K562 (cell line): ENCODE measurements around the gene THBS2. TPM values are rescaled to one million over a fixed set of nuclear protein-coding genes. Genes with fewer than 3 reads are reported as not detected.

Experiments
- BRF1 ChIP-seq: IDR thresholded peaks from 3 replicates; pipeline ENCODE4 v1.6.1; 2011; ENCODE audit warnings: borderline replicate concordance, mild to moderate bottlenecking; ENCODE audit not compliant: insufficient read length; ENCODE audit errors: extremely low read depth
- CREM ChIP-seq: IDR thresholded peaks from 2 replicates; pipeline ENCODE4 v1.6.1; 2014; ENCODE audit warnings: antibody characterized with exemption, low read depth
- EP300 ChIP-seq: IDR thresholded peaks from 2 replicates; pipeline ENCODE4 v1.6.1; 2012; ENCODE audit warnings: low read length, improper control_type of control experiment
- ERF ChIP-seq: fragments of 450-650 bp; formaldehyde crosslinking; IDR thresholded peaks from 2 replicates; pipeline ENCODE4 v1.4.0; 2020; ENCODE audit warnings: mild to moderate bottlenecking, mixed read lengths
- ESRRA ChIP-seq: fragments of 450-650 bp; IDR thresholded peaks from 2 replicates; pipeline ENCODE4 v1.6.1; 2014; ENCODE audit warnings: low read depth, mild to moderate bottlenecking, moderate library complexity, borderline replicate concordance
- KLF16 ChIP-seq: IDR thresholded peaks from 2 replicates; pipeline ENCODE4 v1.6.1; 2016; ENCODE audit warnings: antibody characterized with exemption
- MED1 ChIP-seq: sonication (generic); formaldehyde crosslinking; IDR thresholded peaks from 2 replicates; pipeline ENCODE4 v1.8.1; 2023; ENCODE audit warnings: missing genetic modification reagents, borderline replicate concordance
- MITF ChIP-seq: IDR thresholded peaks from 2 replicates; pipeline ENCODE4 v1.6.1; 2014; ENCODE audit warnings: antibody characterized with exemption
- POLR2G ChIP-seq: fragments of 200-400 bp; formaldehyde crosslinking; IDR thresholded peaks from 2 replicates; pipeline ENCODE4 v1.6.1; 2017; ENCODE audit warnings: low read depth, mild to moderate bottlenecking, antibody characterized with exemption, low read length, moderate library complexity
- SMAD3 ChIP-seq: fragments of 450-650 bp; formaldehyde crosslinking; conservative IDR thresholded peaks from 2 replicates; pipeline ENCODE4 v1.4.0; 2020; ENCODE audit warnings: mild to moderate bottlenecking
- SMARCB1 ChIP-seq: IDR thresholded peaks from 2 replicates; pipeline ENCODE4 v1.6.1; 2011; ENCODE audit warnings: improper control_type of control experiment, low read depth; ENCODE audit not compliant: insufficient read length
- SP1 ChIP-seq: sonication (generic); formaldehyde crosslinking; IDR thresholded peaks from 2 replicates; pipeline ENCODE4 v1.8.1; 2022; ENCODE audit warnings: mild to moderate bottlenecking, missing genetic modification reagents
- STAG1 ChIP-seq: sonication (generic); formaldehyde crosslinking; IDR thresholded peaks from 2 replicates; pipeline ENCODE4 v1.5.0; 2020; ENCODE audit warnings: missing genetic modification reagents, borderline replicate concordance
- U2AF1 ChIP-seq: fragments of 200-400 bp; formaldehyde crosslinking; optimal IDR thresholded peaks from 2 replicates; pipeline ENCODE3; 2017; ENCODE audit warnings: mild to moderate bottlenecking, low read depth, low read length, moderate library complexity
- ZBTB26 ChIP-seq: fragments of 450-650 bp; formaldehyde crosslinking; IDR thresholded peaks from 2 replicates; pipeline ENCODE4 v1.4.0; 2022; ENCODE audit warnings: missing genetic modification characterization
- ZNF253 ChIP-seq: fragments of 250-450 bp; sonication (Bioruptor Pico); conservative IDR thresholded peaks from 2 replicates; pipeline ENCODE4 v1.6.1; 2021; ENCODE audit warnings: mild to moderate bottlenecking
- polyA plus RNA-seq, 8 experiments: library from polyadenylated mRNA; depleted of rRNA in 4 of 8; stranded (reverse) in 5 of 8; unstranded in 3 of 8; fragments of >200 nt; fragmentation: Nextera tagmentation in 2 of 8; fragmentation: Illumina TruSeq in 1 of 8; extraction: Ambion mirVana in 2 of 8; extraction: Trizol in 1 of 8; gene quantifications; 2 replicates each; pipeline versions ENCODE4 v1.2.1 to v1.2.3, GENCODE V29; 2011 to 2014; ENCODE audit warnings: inconsistent platforms in 1 of 8, missing spikeins in 1 of 8
- total RNA-seq, 7 experiments: library from RNA; depleted of rRNA in 6 of 7; stranded (reverse); fragments of >200 nt in 6 of 7; fragmentation: Illumina TruSeq in 2 of 7; extraction: Trizol in 2 of 7; gene quantifications; 2 replicates each; pipeline versions ENCODE4 v1.2.1 to v1.2.3, GENCODE V29; 2011 to 2021; ENCODE audit warnings: low replicate concordance in 1 of 7
- TF ChIP-seq, protein P1 (sequence below): fragments of 450-650 bp; IDR thresholded peaks from 2 replicates; pipeline ENCODE4 v1.6.1; 2016; ENCODE audit warnings: low read depth
- TF ChIP-seq, protein P2 (sequence below), 2 experiments: fragments of 450-650 bp; IDR thresholded peaks; 2 replicates each; pipeline ENCODE4 v1.6.1; 2016

Gene THBS2
- total and polyA plus RNA-seq, 9 of the 15 experiments (the other 6 are each of a cell fraction or from before 2014, with no cell fraction given): 0.03 to 0.11 (median 0.03) TPM; not detected in 6

GRCh38 chr6:169224185-169224695 is 29.4 kb downstream of the THBS2 start (continued):
- TF ChIP-seq, protein P1, sequence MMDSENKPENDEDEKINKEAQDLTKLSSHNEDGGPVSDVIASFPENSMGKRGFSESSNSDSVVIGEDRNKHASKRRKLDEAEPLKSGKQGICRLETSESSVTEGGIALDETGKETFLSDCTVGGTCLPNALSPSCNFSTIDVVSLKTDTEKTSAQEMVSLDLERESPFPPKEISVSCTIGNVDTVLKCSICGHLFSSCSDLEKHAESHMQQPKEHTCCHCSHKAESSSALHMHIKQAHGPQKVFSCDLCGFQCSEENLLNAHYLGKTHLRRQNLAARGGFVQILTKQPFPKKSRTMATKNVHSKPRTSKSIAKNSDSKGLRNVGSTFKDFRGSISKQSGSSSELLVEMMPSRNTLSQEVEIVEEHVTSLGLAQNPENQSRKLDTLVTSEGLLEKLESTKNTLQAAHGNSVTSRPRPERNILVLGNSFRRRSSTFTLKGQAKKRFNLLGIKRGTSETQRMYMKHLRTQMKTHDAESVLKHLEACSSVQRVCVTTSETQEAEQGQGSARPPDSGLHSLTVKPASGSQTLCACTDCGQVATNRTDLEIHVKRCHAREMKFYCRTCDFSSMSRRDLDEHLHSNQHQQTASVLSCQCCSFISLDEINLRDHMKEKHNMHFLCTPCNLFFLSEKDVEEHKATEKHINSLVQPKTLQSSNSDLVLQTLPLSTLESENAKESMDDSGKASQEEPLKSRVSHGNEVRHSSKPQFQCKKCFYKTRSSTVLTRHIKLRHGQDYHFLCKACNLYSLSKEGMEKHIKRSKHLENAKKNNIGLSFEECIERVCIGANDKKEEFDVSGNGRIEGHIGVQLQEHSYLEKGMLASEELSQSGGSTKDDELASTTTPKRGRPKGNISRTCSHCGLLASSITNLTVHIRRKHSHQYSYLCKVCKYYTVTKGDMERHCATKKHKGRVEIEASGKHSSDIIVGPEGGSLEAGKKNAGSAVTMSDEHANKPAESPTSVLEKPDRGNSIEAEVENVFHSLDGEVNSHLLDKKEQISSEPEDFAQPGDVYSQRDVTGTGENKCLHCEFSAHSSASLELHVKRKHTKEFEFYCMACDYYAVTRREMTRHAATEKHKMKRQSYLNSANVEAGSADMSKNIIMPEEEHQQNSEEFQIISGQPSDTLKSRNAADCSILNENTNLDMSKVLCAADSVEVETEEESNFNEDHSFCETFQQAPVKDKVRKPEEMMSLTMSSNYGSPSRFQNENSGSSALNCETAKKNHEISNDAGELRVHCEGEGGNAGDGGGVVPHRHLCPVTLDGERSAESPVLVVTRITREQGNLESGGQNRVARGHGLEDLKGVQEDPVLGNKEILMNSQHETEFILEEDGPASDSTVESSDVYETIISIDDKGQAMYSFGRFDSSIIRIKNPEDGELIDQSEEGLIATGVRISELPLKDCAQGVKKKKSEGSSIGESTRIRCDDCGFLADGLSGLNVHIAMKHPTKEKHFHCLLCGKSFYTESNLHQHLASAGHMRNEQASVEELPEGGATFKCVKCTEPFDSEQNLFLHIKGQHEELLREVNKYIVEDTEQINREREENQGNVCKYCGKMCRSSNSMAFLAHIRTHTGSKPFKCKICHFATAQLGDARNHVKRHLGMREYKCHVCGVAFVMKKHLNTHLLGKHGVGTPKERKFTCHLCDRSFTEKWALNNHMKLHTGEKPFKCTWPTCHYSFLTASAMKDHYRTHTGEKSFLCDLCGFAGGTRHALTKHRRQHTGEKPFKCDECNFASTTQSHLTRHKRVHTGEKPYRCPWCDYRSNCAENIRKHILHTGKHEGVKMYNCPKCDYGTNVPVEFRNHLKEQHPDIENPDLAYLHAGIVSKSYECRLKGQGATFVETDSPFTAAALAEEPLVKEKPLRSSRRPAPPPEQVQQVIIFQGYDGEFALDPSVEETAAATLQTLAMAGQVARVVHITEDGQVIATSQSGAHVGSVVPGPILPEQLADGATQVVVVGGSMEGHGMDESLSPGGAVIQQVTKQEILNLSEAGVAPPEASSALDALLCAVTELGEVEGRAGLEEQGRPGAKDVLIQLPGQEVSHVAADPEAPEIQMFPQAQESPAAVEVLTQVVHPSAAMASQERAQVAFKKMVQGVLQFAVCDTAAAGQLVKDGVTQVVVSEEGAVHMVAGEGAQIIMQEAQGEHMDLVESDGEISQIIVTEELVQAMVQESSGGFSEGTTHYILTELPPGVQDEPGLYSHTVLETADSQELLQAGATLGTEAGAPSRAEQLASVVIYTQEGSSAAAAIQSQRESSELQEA: no peak
- TF ChIP-seq SMARCB1 (no peak), SMAD3 (CRISPR knock-in tag) (no peak), ZNF253 (CRISPR knock-in tag) (no peak), MITF (no peak), MED1 (no peak), BRF1 (no peak), POLR2G (no peak), ERF (no peak), SP1 (CRISPR knock-in tag) (no peak), ESRRA (peak; percentile 91), KLF16 (no peak), ZBTB26 (no peak), CREM (peak; percentile 34; the same call in 1 of the 2 replicates), U2AF1 (no peak), STAG1 (CRISPR knock-in tag) (no peak), EP300 (no peak)
- TF ChIP-seq, protein P2, sequence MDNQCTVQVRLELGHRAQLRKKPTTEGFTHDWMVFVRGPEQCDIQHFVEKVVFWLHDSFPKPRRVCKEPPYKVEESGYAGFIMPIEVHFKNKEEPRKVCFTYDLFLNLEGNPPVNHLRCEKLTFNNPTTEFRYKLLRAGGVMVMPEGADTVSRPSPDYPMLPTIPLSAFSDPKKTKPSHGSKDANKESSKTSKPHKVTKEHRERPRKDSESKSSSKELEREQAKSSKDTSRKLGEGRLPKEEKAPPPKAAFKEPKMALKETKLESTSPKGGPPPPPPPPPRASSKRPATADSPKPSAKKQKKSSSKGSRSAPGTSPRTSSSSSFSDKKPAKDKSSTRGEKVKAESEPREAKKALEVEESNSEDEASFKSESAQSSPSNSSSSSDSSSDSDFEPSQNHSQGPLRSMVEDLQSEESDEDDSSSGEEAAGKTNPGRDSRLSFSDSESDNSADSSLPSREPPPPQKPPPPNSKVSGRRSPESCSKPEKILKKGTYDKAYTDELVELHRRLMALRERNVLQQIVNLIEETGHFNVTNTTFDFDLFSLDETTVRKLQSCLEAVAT (IDR thresholded peaks at IDR 0.05): no peak
